WI38 (cell line): ENCODE data around the gene TSHZ2.

Source experiments
- H3K4me3 ChIP-seq: 2 replicates; pipeline ENCODE4 v1.5.1; 2011; ENCODE audit warnings: low read depth, mild to moderate bottlenecking, control low read depth, low read length
- CTCF ChIP-seq: IDR thresholded peaks from 2 replicates; pipeline ENCODE4 v1.5.1; 2012; ENCODE audit warnings: low read depth, mild to moderate bottlenecking, control low read depth, low read length

Gene TSHZ2

GRCh38 chr20:52972190-52972937 is at the start of gene TSHZ2:
Gene TSHZ2 (plus strand): TSS chr20:52972358. CDS start chr20:52973294, 936 bp downstream.
- no peak for TF ChIP-seq CTCF
- no peak within 1 kb of the TSS for H3K4me3 ChIP-seq

GRCh38 chr20:52922436-52922835 is 49.7 kb upstream of the TSHZ2 start:
- no peak overlapping the region for H3K4me3 ChIP-seq

DNA sequence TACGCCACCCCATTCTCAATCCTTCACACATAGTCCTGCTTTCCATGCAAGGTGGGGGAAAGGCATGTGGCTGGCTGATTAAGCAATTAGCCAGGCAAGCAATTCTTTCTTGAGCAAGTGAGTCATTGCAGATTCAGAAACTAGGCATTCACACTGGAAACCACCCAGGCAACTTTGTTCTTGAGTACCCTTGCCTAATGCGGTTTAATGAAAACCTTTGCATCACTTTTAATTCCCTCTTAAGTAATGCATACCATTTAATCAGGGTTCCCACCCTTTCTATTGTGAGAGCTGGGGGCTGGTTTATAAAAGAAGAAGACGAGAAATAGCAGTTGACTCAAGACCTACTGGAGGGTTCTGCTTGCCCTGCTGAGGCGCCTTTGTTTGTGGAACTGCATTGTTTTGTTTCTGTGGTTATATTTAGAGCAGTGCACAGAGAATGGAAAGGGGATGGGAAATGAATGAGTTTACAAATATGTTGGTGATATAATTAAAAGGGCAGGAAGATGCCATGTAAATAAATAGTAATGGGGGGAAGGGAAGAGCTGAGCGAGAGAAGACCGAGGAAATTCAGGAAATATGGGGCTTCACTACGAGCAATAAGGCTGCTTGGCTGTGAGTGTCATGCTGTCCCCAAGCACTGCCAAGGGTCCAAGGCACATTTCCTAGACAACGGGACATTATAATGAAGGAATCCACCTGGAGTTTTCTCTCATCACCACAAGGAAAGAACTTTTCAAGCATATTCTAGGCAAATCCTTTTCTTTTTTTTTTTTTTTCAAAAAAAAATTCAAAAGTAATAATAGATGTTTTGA is 48.8 kb upstream of the TSHZ2 start:
- H3K4me3 ChIP-seq: no peak overlapping the region
- no peak for TF ChIP-seq CTCF

More at GRCh38 chr20:52922436-52922835, 49.7 kb upstream of the TSHZ2 start:
- TF ChIP-seq CTCF: no peak

- no peak for TF ChIP-seq CTCF
- no peak overlapping the region for H3K4me3 ChIP-seq
Measured at GRCh38 chr20:52924411-52925271, 47.5 kb upstream of the TSHZ2 start.

DNA sequence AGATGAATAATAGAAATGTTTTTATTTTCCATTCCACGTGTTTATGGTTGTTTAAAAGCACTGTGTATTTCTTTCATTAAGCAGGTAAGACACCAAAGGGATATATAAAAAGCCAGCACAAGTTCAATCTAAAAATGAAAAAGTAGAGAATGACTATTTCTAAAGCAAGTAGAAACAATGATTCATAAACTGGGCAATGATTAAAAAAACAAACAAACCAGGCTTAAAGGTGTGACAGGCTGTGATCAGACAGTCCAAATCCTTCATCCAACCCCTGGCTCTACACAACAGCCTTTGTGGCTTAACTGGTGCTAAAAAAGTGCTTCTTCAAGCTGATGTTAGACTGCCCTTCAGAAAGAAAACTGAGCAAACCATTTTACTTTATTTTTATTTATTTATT is 45.7 kb upstream of the TSHZ2 start:
- no peak for TF ChIP-seq CTCF

GRCh38 chr20:52933867-52934266 is 38.3 kb upstream of the TSHZ2 start:
- TF ChIP-seq CTCF: no peak
- no peak overlapping the region for H3K4me3 ChIP-seq

More for the DNA sequence above, 45.7 kb upstream of the TSHZ2 start:
- no peak overlapping the region for H3K4me3 ChIP-seq
